Coronary artery (tissue), 2 donors: ENCODE data around the gene DUSP22.

Experiments
- DNase-seq: peaks from one replicate; pipeline ENCODE4 v3.0.0-alpha.2; 2017; ENCODE audit warnings: low spot score
- H3K27ac ChIP-seq, 2 donors: fragments of 200-600 bp; sonication (generic); one replicate each; pipeline ENCODE4 v1.5.1; 2016 to 2019
- H3K4me3 ChIP-seq: fragments of 200-600 bp; sonication (generic); 2 replicates; pipeline ENCODE4 v1.5.1; 2016; ENCODE audit warnings: mild to moderate bottlenecking, moderate library complexity
- CTCF ChIP-seq: fragments of 200-600 bp; sonication (generic); IDR thresholded peaks from one replicate; pipeline ENCODE4 v1.5.1; 2019; ENCODE audit warnings: antibody characterized with exemption

The DUSP22 gene

GRCh38 chr6:327538-328116 is 35.3 kb downstream of the DUSP22 start:
- no peak for TF ChIP-seq CTCF
- H3K27ac ChIP-seq = peak overlapping the region in 1 of 2 donors; percentile 0
- peak overlapping the region; percentile 0 for H3K4me3 ChIP-seq
- DNase-seq = peak; percentile 72

GRCh38 chr6:328136-328670 is 35.9 kb downstream of the DUSP22 start:
- Histone ChIP-seq H3K4me3 (peak overlapping the region; percentile 0), H3K27ac (peak overlapping the region in 1 of 2 donors; percentile 0)
- DNase-seq = peak; percentile 77
- TF ChIP-seq CTCF = no peak

- Histone ChIP-seq H3K4me3 (no peak overlapping the region), H3K27ac (no peak overlapping the region)
- DNase-seq = peak; percentile 67
- TF ChIP-seq CTCF = no peak
Measured at GRCh38 chr6:328924-329323, 36.6 kb downstream of the DUSP22 start.

- DNase-seq = peak; percentile 74
- Histone ChIP-seq H3K27ac (no peak overlapping the region), H3K4me3 (no peak overlapping the region)
- no peak for TF ChIP-seq CTCF
Measured at GRCh38 chr6:329888-330691, 37.8 kb downstream of the DUSP22 start.

GRCh38 chr6:330948-331347 is 38.7 kb downstream of the DUSP22 start:
- Histone ChIP-seq H3K27ac (no peak overlapping the region), H3K4me3 (no peak overlapping the region)
- TF ChIP-seq CTCF = no peak
- no peak for DNase-seq

GRCh38 chr6:331622-332521 is 39.6 kb downstream of the DUSP22 start:
- Histone ChIP-seq H3K27ac (no peak overlapping the region), H3K4me3 (no peak overlapping the region)
- TF ChIP-seq CTCF = no peak
- DNase-seq = no peak
